ENCODE results near the gene VASN. TPM values are rescaled to one million over a fixed set of nuclear protein-coding genes. Genes with fewer than 3 reads are reported as not detected.
"Not testable (repeated sequence)": the region's sequence is repeated elsewhere in the genome, so short reads cannot be mapped to it uniquely, and the experiment has no call there.

VASN gene
- total RNA-seq, 2 experiments from 2014 or later: 0.11 to 0.20 TPM

- ATAC-seq (ENCODE audit: low read depth) (no peak), DNase-seq (no peak)
- POLR2A ChIA-PET: interaction anchor here (0.8 kb wide), 1 partner anchor 18 kb away, joined by 3 read pairs; no protein-coding TSS in a partner anchor
- no peak overlapping the region for H3K4me3 Mint-ChIP-seq
- no peaks in the 10 kb centered on the region for H3K36me3 Mint-ChIP-seq
- H3K27ac Mint-ChIP-seq: no peak overlapping the region
- H3K4me1 Mint-ChIP-seq: no peaks in the 10 kb centered on the region
- no peaks in the 10 kb centered on the region for H3K9me3 Mint-ChIP-seq
- H3K27me3 Mint-ChIP-seq: peaks cover 3% of the 10 kb centered on the region
These were observed 39.6 kb upstream of the VASN start for GRCh38 chr16:4332083-4332482.

GRCh38 chr16:4332623-4333307 is 38.9 kb upstream of the VASN start:
- Mint-ChIP-seq H3K4me1 (no peaks in the 10 kb centered on the region), H3K9me3 (no peaks in the 10 kb centered on the region), H3K4me3 (no peak overlapping the region), H3K27me3 (peaks cover 3% of the 10 kb centered on the region), H3K36me3 (no peaks in the 10 kb centered on the region), H3K27ac (no peak overlapping the region)
- ATAC-seq (ENCODE audit: low read depth) (no peak), DNase-seq (no peak)
- POLR2A ChIA-PET: no interaction called here

- Mint-ChIP-seq H3K27me3 (peaks cover 2% of the 10 kb centered on the region), H3K4me1 (no peaks in the 10 kb centered on the region), H3K27ac (no peak overlapping the region), H3K9me3 (no peaks in the 10 kb centered on the region), H3K36me3 (no peaks in the 10 kb centered on the region), H3K4me3 (no peak overlapping the region)
- DNase-seq: no peak
- POLR2A ChIA-PET: no interaction called here
- ATAC-seq (ENCODE audit: low read depth): no peak
These were observed 38.4 kb upstream of the VASN start for GRCh38 chr16:4333308-4333638.

- H3K9me3 Mint-ChIP-seq; H3K4me3 Mint-ChIP-seq; ATAC-seq (ENCODE audit: low read depth); POLR2A ChIA-PET; H3K36me3 Mint-ChIP-seq; DNase-seq; H3K4me1 Mint-ChIP-seq; H3K27me3 Mint-ChIP-seq; H3K27ac Mint-ChIP-seq: not testable (repeated sequence)
These were observed 37.9 kb upstream of the VASN start for GRCh38 chr16:4333714-4334113.

GRCh38 chr16:4334724-4335495 is 36.7 kb upstream of the VASN start:
- no peak for ATAC-seq (ENCODE audit: low read depth)
- Mint-ChIP-seq H3K36me3 (no peaks in the 10 kb centered on the region), H3K4me1 (no peaks in the 10 kb centered on the region), H3K9me3 (no peaks in the 10 kb centered on the region), H3K27me3 (no peaks in the 10 kb centered on the region), H3K4me3 (no peak overlapping the region), H3K27ac (no peak overlapping the region)
- POLR2A ChIA-PET: no interaction called here
- DNase-seq: no peak

GRCh38 chr16:4336701-4337539 is 34.7 kb upstream of the VASN start:
- POLR2A ChIA-PET: no interaction called here
- Mint-ChIP-seq H3K4me1 (no peaks in the 10 kb centered on the region), H3K36me3 (peaks cover 2% of the 10 kb centered on the region), H3K27ac (no peak overlapping the region), H3K9me3 (no peaks in the 10 kb centered on the region), H3K27me3 (no peaks in the 10 kb centered on the region), H3K4me3 (no peak overlapping the region)
- DNase-seq: no peak
- ATAC-seq (ENCODE audit: low read depth): no peak

- ATAC-seq (ENCODE audit: low read depth) (no peak), DNase-seq (no peak)
- no peak overlapping the region for H3K27ac Mint-ChIP-seq
- H3K4me1 Mint-ChIP-seq: no peaks in the 10 kb centered on the region
- POLR2A ChIA-PET: no interaction called here
- no peaks in the 10 kb centered on the region for H3K27me3 Mint-ChIP-seq
- H3K9me3 Mint-ChIP-seq: no peaks in the 10 kb centered on the region
- peaks cover 2% of the 10 kb centered on the region for H3K36me3 Mint-ChIP-seq
- no peak overlapping the region for H3K4me3 Mint-ChIP-seq
These were observed 34.0 kb upstream of the VASN start for GRCh38 chr16:4337540-4338088.

GRCh38 chr16:4338125-4338582 is 33.5 kb upstream of the VASN start:
- POLR2A ChIA-PET: no interaction called here
- DNase-seq: no peak
- Mint-ChIP-seq H3K36me3 (peaks cover 2% of the 10 kb centered on the region), H3K4me3 (no peak overlapping the region), H3K27me3 (no peaks in the 10 kb centered on the region), H3K9me3 (no peaks in the 10 kb centered on the region), H3K27ac (no peak overlapping the region), H3K4me1 (no peaks in the 10 kb centered on the region)
- no peak for ATAC-seq (ENCODE audit: low read depth)

- Mint-ChIP-seq H3K4me3 (no peak overlapping the region), H3K27ac (no peak overlapping the region), H3K9me3 (no peaks in the 10 kb centered on the region), H3K4me1 (no peaks in the 10 kb centered on the region), H3K36me3 (peaks cover 2% of the 10 kb centered on the region), H3K27me3 (no peaks in the 10 kb centered on the region)
- DNase-seq (no peak), ATAC-seq (ENCODE audit: low read depth) (no peak)
- POLR2A ChIA-PET: no interaction called here
These were observed 32.8 kb upstream of the VASN start for GRCh38 chr16:4338712-4339299.

GRCh38 chr16:4339455-4339854 is 32.2 kb upstream of the VASN start:
- Mint-ChIP-seq H3K27ac (no peak overlapping the region), H3K27me3 (no peaks in the 10 kb centered on the region)

GRCh38 chr16:4339909-4340308 is 31.7 kb upstream of the VASN start:
- Mint-ChIP-seq H3K4me3 (no peak overlapping the region), H3K9me3 (no peaks in the 10 kb centered on the region), H3K36me3 (peaks cover 2% of the 10 kb centered on the region), H3K27me3 (no peaks in the 10 kb centered on the region), H3K4me1 (no peaks in the 10 kb centered on the region), H3K27ac (no peak overlapping the region)
- ATAC-seq (ENCODE audit: low read depth) (no peak), DNase-seq (no peak)
- POLR2A ChIA-PET: no interaction called here

More at GRCh38 chr16:4339455-4339854, 32.2 kb upstream of the VASN start:
- Mint-ChIP-seq H3K36me3 (peaks cover 2% of the 10 kb centered on the region), H3K9me3 (no peaks in the 10 kb centered on the region), H3K4me3 (no peak overlapping the region), H3K4me1 (no peaks in the 10 kb centered on the region)
- ATAC-seq (ENCODE audit: low read depth) (no peak), DNase-seq (no peak)
- POLR2A ChIA-PET: no interaction called here

GRCh38 chr16:4340443-4340842 is 31.2 kb upstream of the VASN start:
- no peak overlapping the region for H3K27ac Mint-ChIP-seq
- no peaks in the 10 kb centered on the region for H3K27me3 Mint-ChIP-seq
- no peak for ATAC-seq (ENCODE audit: low read depth)
- no peaks in the 10 kb centered on the region for H3K4me1 Mint-ChIP-seq
- peaks cover 2% of the 10 kb centered on the region for H3K36me3 Mint-ChIP-seq
- DNase-seq: no peak
- no peak overlapping the region for H3K4me3 Mint-ChIP-seq
- no peaks in the 10 kb centered on the region for H3K9me3 Mint-ChIP-seq
- POLR2A ChIA-PET: no interaction called here

- Mint-ChIP-seq H3K4me3 (no peak overlapping the region), H3K9me3 (no peaks in the 10 kb centered on the region), H3K36me3 (peaks cover 2% of the 10 kb centered on the region), H3K27me3 (no peaks in the 10 kb centered on the region), H3K4me1 (no peaks in the 10 kb centered on the region), H3K27ac (no peak overlapping the region)
- DNase-seq (no peak), ATAC-seq (ENCODE audit: low read depth) (no peak)
- POLR2A ChIA-PET: no interaction called here
These were observed 30.4 kb upstream of the VASN start for GRCh38 chr16:4341250-4341649.

All from activated naive CD8-positive, alpha-beta T cell treated with anti-CD3 and anti-CD28 coated beads, Interleukin-2, amount 10 ng/mL, durations not matched to agents 7 days and 5 days (primary cell).